Activated CD4-positive, alpha-beta T cell treated with anti-CD3 and anti-CD28 coated beads for 24 hours (primary cell): ENCODE results near the gene PSMD13.

ENCODE experiments used
- DNase-seq, 2 donors: peaks; one replicate each; pipeline ENCODE4 v3.0.0-alpha.2; 2020; ENCODE audit warnings: low read depth in 2 of 2

PSMD13 gene

GRCh38 chr11:287821-288477 is 51.2 kb downstream of the PSMD13 start:
- no peak for DNase-seq

- no peak for DNase-seq
These were observed 52.0 kb downstream of the PSMD13 start, which contains the start of gene PGGHG for GRCh38 chr11:288478-289397. Gene PGGHG (plus strand): TSS chr11:289126. CDS start chr11:289817, 691 bp downstream.

GRCh38 chr11:289398-289711 is 52.6 kb downstream of the PSMD13 start:
- no peak for DNase-seq

GRCh38 chr11:289712-290620 is 53.2 kb downstream of the PSMD13 start:
- DNase-seq: no peak

GRCh38 chr11:290621-291231 is 54.0 kb downstream of the PSMD13 start:
- no peak for DNase-seq

- no peak for DNase-seq
These were observed 54.8 kb downstream of the PSMD13 start for GRCh38 chr11:291281-292210.

GRCh38 chr11:292211-293121 is 55.7 kb downstream of the PSMD13 start:
- DNase-seq: no peak

- no peak for DNase-seq
These were observed 56.6 kb downstream of the PSMD13 start for GRCh38 chr11:293271-293851.

GRCh38 chr11:293852-294661 is 57.3 kb downstream of the PSMD13 start:
- no peak for DNase-seq

GRCh38 chr11:294780-295179 is 58.0 kb downstream of the PSMD13 start:
- no peak for DNase-seq

- no peak for DNase-seq
These were observed 58.8 kb downstream of the PSMD13 start for GRCh38 chr11:295351-296170.

- no peak for DNase-seq
These were observed 59.6 kb downstream of the PSMD13 start for GRCh38 chr11:296171-297050.

- no peak for DNase-seq
These were observed 60.3 kb downstream of the PSMD13 start for GRCh38 chr11:297051-297585.

- no peak for DNase-seq
These were observed 61.0 kb downstream of the PSMD13 start for GRCh38 chr11:297586-298405.

- DNase-seq: no peak
These were observed 61.8 kb downstream of the PSMD13 start for GRCh38 chr11:298406-299065.
